HG02759 (cell line): ENCODE results near the gene DDX51.
"Not testable (repeated sequence)": the region's sequence is repeated elsewhere in the genome, so short reads cannot be mapped to it uniquely, and the experiment has no call there.

Experiments
- ATAC-seq: cut with Tn5 transposase; IDR thresholded peaks from one replicate; pipeline ENCODE4 v1.9.1; 2021; ENCODE audit warnings: mild to moderate bottlenecking, moderate library complexity; ENCODE audit not compliant: unreplicated experiment

The DDX51 gene

DNA sequence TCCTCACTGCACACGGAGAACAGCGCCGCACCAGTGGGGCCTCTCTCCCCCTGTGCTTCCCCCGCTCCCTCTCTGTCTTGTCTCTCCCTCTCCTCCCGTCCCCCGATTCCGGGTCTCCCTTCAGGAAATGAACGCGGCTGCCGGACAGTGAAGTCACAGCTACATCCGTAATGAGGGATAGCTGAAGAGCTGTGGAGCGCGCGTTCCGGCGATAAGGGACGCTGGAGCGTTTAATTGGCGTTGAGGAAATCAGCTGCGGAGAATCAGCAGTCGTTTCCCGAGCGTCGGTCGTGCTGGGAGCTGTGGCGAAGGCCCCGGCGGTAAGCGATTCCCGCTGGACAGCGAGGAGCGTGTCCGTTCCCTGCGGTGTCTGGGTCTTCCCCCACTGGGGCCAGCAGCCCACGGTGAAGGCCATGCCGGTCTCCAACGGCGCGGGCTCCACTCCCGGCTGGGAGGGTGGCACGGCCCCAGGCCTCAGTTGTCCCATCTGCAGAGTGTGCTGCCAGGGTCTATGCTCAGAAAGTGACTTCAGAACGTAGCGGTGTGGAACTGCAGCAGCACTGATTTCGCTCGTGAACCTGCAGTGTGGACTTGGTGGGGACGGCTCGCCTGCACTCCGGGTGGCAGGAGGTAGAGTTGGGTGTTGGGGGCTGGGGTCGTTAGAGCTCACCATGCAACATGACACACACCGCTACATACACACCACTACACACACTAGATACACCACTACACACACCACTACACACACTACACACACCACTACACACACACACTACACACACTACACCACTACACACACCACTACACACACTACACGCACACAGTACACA is 11.0 kb upstream of the DDX51 start:
- no peak for ATAC-seq

DNA sequence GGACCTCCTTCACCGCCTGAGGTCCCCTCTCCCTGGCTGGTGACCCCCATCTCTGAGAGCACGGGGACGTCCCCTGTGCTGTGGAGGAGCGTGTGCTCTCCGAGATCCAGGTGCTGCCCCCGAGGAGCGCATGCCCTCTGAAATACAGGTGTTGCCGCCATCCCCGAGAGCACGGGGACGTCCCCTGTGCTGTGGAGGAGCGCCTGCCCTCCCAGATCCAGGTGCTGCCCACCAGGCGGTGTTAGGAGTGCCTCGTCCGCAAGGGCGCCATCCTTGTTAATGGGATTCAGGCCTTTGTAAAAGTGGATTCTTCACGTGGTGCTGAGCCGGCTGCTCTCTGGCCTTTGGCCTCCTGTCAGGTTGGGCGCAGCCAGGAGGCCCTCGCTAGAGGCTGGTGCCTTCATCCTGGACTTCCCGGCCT is 10.2 kb upstream of the DDX51 start:
- ATAC-seq: peak; percentile 6

DNA sequence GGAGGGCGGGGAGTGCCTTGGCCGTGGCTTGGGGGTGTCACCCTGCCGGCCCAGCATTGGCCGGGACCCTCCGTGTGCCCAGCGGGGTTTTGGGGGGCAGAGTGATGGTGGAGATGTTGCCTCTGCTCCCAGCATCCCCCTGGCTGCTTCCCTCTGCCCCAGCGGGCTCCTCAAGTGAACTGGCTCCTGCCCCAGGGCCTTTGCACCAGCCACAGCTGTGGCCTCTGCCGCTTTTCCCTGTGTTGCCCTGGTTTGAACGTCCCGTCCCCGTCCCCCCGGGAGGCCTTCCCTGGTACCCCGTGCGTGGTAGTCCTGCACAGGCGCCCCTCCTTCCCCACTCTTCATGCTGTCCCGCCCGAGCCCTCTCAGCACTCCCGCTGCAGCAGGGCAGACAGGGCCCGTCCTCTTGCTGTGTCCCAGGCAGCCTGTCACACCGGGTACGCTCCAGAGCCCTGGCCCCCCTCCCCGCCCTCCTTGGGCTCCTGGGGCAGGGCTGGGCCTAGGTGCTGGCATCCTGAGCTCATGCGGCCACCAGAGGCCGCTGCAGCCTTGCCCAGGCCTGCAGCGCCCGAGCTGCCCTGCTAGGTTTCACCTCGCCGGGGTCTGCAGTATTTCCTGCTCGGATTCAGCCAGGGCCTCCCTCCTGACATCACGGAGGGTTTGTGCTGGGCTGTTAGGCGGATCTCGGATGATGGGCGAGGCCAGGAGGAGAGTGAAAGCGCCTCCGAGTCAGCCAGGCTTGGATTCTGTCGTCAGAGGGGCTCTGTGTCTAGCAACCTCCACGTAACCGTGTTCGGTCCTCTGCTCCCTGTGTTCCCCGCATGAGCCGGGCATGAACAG is 9.6 kb upstream of the DDX51 start:
- peak; percentile 89 for ATAC-seq

DNA sequence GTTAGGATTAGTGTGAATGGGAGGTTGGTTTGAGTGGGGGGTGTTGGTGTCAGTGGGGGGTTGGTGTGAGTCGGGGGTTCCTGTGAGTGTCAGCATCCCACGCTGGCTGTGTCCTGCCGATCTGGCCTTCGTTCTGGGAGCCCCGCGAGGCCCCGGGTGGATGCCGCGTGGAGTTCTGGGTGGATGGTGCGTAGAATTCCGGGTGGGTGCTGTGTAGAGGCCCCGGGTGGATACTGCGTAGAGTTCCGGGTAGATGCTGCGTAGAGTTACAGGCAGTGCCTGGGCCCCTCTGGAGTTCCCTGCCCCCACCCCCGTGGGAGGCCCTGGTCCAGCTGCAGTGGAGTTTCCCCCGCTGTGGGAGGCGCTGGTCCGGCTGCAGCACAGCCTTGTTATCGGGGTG is 8.8 kb upstream of the DDX51 start:
- ATAC-seq: no peak

DNA sequence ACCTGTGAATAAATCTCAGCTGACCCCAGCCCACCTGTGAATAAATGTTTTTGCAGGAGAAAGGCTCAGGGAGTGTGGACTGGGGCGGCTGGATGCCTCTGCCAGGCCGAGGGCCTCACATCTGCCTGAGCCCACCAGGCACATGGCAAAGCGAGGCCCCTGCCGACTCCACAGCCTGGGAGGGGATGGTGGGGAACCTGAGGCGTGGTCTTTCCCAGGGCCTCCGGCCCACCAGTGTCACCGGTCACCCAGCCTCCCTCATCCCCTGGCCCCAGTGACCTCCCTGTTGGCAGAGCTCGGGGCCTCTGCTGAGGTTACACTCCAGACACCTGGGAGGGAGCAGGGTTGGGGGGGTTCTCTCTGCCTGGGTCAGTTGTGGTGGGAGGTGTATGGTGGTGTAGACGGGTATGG is 8.3 kb upstream of the DDX51 start:
- no peak for ATAC-seq

DNA sequence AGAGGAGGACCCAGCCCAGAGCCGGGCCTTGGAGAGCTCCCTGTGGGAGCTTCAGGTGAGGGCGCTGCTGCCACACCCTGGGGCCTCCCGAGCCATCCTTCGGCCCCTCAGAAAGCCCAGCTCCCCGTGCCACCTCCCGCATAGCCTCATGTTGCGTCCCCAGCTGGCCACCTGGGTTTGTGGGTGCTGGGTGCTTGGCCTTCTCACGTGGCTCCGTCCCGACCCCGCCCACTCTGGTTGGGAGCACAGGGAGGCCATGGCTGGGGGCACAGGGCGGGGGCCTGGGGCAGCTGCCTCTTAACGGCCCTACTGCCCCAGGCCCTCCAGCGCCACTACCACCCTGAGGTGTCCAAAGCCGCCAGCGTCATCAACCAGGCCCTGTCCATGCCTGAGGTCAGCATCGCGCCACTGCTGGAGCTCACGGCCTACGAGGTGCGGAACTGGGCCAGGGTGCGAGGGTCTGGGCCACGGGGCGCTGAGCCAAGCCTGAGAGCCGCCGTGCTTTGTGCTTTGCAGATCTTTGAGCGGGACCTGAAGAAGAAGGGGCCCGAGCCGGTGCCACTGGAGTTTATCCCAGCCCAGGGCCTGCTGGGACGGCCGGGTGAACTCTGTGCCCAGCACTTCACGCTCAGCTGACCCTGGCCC is 7.8 kb upstream of the DDX51 start:
- no peak for ATAC-seq

DNA sequence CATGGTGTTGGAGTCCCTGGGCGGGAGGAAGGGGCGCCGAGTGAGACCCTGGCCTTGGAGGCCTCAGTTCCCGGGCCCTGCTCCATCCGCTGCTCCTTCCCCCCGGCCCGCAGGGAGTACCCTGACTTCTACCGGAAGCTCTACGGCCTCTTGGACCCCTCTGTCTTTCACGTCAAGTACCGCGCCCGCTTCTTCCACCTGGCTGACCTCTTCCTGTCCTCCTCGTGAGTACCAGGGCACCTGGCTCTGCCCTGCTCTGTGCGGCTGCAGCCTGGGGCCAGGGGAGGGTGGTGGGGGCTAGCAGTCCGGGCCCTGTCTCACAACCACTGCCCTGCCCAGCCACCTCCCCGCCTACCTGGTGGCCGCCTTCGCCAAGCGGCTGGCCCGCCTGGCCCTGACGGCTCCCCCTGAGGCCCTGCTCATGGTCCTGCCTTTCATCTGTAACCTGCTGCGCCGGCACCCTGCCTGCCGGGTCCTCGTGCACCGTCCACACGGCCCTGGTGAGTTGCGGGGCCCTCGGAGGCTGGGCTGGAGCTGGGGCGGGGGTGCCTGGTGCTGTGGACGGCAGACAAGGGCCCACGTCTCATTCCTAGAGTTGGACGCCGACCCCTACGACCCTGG is 7.1 kb upstream of the DDX51 start:
- ATAC-seq: no peak

DNA sequence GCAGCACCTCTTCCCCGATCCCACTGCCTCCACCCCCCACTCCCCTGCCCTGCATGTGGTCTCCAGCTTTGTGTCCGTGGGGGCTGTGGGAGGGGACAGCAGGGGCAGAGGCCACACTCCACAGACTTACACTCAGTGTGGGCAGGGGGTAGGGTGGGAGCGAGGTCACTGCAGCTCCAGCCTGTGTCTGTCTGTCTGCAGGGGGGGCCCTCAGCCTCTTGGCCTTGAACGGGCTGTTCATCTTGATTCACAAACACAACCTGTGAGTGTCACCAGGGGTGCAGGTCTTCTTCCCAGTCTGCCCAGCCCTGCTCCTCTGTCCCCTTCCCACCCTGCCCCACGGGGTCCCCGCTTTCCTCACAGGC is 6.6 kb upstream of the DDX51 start:
- no peak for ATAC-seq

DNA sequence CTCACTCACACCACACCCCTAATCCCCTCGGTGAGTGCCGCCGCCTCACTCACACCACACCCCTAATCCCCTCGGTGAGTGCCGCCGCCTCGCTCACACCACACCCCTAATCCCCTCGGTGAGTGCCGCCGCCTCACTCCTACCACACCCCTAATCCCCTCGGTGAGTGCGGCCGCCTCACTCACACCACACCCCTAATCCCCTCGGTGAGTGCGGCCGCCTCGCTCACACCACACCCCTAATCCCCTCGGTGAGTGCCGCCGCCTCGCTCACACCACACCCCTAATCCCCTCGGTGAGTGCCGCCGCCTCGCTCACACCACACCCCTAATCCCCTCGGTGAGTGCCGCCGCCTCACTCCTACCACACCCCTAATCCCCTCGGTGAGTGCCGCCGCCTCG is 5.4 kb upstream of the DDX51 start:
- not testable (repeated sequence) for ATAC-seq

DNA sequence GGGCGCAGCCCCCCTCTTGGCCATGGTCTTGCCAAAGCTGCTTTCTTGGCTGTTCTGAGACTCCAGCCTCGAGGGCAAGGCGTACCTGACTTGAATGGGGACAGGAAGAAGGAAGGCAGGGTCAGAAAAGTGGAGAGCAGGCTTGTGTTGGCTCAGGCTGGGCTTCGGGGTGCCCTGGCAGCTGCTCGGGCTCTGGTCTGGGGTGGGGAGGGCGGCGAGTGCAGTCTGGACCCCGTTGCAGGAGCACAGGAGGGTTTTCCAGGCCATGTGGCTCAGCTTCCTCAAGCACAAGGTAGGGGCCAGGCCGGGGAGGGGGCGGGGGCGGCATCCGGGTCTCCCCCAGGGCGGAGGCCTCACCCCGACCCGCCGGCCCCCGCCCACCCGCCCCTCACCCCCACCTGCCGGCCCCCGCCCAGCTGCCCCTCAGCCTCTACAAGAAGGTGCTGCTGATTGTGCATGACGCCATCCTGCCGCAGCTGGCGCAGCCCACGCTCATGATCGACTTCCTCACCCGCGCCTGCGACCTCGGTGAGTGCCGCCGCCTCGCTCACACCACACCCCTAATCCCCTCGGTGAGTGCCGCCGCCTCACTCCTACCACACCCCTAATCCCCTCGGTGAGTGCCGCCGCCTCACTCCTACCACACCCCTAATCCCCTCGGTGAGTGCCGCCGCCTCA is 4.4 kb upstream of the DDX51 start:
- no peak for ATAC-seq

DNA sequence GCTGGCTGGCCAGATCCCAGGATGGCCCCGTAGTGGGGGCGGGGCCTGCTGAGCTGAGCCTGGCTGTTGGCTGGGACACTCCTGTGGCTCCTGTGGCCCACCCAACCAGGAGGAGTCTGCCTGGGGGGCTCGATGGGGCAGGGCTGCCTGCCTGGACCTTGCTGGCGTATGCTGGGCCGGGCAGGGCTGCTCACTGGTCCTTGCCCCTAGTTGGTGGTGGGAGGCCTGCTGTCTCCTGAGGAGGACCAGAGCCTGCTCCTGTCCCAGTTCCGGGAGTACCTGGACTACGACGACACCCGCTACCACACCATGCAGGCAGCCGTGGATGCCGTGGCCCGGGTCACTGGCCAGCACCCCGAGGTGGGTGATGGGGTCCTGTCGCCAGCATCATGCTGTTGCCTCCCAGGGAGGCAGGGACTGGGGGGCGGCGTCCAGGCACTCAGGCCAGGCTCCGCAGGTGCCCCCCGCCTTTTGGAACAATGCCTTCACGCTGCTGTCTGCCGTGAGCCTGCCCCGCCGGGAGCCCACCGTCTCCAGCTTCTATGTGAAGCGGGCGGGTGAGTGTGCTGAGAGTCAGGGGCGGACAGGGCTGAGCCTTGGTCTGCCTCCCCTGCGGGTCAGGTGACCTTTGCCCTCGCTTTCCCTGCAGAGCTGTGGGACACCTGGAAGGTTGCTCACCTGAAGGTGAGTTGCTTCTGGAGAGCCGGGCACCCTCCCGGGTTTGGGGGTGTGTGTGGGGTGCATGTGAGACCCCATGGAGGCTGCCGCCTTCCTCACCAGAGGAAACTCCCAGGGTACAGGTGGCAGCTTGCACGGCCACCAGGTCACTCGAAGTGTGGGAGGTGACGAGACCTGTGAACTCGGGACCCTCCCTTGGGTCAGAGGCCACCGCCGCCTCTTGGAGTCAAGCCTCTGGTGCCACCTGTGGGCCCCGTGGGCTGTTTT is 3.6 kb upstream of the DDX51 start:
- ATAC-seq: no peak

DNA sequence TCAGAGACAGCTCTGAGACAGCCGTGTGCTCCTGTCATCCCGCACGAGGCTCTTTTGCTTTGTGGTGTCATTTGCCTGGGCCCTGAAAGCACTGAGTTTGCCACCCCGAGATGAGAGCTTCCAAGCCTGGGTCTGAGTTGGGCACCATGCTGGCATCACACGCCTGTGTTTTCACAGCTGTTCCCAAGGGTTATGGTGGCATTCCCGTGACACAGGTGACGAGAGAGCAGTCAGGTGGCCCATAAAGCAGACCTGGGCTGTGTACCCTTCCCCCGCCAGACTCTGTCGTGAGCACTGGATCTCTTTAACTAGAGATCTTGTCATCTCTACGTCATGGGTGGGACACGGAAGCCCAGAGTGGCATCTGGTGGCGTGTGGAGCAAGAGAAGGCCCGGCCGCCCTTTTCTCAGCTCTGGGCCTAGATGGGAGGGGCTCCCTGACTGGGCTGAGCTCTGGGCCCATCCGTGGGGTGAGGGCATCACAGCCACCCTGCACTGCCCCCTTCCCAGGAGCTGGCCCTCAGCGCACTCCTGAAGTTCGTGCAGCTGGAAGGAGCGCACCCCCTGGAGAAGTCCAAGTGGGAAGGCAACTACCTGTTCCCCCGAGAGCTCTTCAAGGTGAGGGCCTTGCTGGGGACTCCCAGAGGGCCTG is 2.8 kb upstream of the DDX51 start:
- ATAC-seq: no peak

DNA sequence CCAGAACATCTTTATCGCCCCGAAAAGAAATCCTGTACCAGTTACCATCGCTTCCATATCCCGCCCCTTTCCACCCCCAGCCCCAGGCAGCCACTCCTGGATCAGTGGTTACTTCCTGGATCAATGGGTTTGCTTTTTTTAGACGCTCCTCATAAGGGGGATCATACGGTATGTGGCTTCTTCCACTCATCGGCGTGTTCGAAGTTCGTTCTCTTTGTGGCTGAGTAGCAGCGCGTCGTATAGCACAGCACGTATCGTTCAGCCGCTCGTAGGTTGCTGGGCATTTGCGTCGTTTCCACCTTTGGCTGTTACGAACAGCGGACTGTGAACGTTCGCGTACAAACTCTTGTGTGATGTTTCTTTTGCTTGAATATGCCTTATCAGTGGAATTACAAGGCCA is 2.0 kb upstream of the DDX51 start:
- ATAC-seq: no peak

DNA sequence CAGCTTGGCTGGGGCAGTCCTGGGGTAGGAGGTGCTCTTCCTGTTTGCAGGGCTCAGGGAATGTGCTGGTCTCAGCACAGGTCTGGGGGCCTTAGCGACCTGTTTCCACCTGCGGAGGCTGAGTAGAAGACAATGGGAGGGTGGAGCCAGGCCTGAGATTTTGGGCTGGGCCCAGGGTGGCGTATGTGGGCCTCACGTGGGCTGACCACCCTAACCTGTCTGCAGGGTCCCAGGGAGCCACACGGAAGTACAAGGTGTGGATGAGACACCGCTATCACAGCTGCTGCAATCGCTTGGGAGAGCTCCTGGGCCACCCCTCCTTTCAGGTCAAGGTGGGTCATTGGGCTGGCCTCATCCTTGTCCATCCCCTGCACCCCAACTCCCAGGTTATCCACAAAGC is 1.2 kb upstream of the DDX51 start:
- ATAC-seq: no peak

DNA sequence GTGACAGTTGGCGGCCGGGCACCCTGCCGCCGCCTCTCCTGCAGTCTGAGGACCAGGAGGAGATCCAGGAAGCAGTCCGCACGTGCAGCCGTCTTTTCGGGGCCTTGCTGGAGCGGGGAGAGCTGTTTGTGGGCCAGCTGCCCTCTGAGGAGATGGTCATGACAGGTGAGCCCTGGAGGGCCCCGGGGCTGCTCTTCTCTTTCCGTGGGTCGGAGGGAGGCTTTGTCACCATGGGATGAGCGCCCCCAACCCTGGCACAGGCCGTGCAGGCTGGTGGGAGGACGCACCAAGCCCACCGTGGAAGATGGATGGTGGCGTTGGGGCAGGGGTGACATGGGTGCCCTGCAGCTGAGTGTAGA is 670 bp upstream of the DDX51 start:
- peak; percentile 0 for ATAC-seq

DNA sequence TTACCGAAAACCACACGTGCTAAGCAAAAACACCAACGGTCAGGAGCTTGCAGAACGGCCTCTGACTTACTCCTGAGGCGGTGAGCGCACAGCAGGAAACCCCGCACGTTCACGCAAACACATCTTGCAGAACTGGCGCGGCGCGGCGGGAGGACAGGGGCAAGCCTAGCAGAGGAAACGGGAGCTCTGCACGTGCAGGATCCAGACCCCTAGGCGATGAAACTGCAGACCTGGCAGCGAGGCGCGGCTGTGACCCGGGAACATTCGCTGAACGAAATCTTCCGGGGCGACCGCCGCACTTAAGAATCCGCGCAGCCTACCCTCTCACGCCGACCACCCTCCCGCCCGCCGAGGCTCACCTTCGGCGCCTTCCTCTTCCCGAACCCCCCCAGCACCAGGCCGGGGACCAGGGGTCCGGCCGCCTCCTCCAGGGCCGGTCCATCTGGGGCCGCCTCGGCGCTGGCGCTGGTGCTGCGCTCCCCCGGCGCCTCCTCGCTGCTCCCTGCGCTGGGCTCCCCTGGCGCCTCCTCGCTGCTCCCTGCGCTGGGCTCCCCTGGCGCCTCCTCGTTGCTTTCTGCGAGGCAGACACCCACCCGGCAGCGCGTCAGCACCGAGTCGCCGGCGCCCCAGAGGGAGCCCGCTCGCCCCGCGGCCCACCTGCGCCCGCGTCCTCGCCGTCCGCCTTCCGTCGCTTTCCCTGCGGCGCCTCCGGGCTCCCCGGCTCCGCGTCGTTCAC is 615 bp downstream of the DDX51 start:
- peak; percentile 43 for ATAC-seq

DNA sequence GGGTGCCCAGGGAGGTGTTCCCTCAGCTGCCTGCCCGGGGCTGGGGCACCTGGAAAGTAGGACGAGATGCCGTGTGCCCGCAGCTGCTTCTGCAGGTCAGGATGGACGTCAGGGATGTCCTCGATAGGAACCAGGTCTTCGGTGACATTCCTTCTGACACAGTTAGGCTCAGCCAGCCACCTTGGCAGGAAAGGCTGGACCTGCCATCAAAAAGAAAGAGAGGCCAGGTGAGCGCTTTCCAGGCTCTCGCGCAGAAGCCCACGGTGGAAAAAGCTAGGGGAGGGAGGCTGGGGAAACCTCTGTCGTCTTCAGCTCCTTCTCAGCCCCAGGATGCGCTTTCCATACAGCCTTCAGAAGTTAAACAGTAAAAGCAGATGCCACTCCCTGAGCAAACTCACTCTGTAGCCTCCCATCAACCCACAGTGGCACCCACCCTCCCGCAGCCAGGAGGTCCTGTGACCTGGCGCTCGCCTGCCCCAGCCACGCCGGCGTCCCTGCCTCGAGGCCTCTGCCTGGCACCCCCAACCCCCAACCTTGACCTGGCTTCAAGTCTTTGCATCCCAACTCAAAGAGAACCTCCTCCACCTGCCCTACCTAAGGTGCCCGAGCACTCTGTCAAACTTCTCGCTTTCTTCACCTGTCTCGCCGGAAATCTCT is 1.3 kb downstream of the DDX51 start:
- ATAC-seq: no peak
